ENCODE measurements around the gene ABCA1.

The ABCA1 gene

DNA sequence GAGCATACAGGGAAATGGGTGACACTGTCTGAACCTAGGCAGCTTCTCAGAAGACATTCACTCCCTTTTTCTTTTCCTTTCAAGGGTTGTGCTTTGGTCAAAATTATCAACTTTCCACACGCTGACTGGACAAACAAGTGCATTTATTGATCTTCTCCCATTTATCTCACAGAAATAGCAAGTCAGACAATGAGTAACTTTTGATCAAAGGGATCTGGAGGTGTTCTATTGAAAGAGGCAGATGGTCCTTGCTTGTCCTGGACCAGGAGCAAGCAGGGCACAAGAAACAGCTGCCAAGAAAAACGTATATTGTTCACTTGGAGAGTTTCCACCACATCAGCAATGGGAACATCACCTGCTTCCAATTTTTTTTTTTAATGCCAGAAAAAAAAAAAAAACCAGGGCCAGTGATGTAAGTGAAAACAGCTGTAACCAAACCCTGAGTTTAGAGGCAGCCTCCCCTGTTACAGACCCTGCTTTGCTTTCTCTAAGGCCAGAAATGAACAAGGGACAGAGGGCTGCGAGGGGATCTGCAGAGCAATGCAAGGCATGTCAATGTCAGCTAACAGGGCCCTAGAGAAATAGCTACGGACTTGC lies 84.2 kb downstream of the ABCA1 start:
- no peak for DNase-seq (ENCODE audit: low read depth in 2 of 2, low spot score in 1 of 2)

GRCh38 chr9:104842698-104843097 lies 85.3 kb downstream of the ABCA1 start:
- DNase-seq (ENCODE audit: low read depth in 2 of 2, low spot score in 1 of 2), result no peak

DNA sequence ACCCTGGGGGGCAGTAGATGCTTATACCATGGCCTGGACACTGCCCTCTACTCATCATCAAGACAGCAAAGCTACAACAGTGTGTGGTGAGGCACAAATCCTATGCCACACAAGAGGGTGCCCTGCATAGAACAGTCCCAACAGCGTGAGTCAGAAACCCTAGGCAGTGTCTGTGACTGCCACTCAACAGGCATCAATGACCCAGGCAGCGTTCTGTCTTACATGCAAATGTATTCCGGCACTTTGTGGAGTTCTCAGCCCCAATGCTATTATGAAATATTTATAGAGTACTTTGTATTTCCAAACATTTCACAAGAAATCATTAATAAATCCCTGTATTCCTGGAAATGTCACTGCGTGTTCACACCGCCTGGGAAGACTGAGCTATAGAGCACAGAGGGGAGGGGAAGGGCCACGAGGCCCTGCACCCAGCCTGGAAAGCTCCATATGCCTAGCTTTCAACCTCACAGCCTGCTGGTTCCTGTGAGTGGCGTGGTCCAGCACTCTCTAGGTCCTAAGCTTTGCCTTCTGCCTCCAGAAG lies 86.3 kb downstream of the ABCA1 start:
- DNase-seq (ENCODE audit: low read depth in 2 of 2, low spot score in 1 of 2), result no peak

GRCh38 chr9:104838958-104839357 lies 89.0 kb downstream of the ABCA1 start:
- no peak for DNase-seq (ENCODE audit: low read depth in 2 of 2, low spot score in 1 of 2)

GRCh38 chr9:104836767-104837166 lies 91.2 kb downstream of the ABCA1 start:
- no peak for DNase-seq (ENCODE audit: low read depth in 2 of 2, low spot score in 1 of 2)

- no peak for DNase-seq (ENCODE audit: low read depth in 2 of 2, low spot score in 1 of 2)
These were observed 91.7 kb downstream of the ABCA1 start for GRCh38 chr9:104836235-104836634.

DNA sequence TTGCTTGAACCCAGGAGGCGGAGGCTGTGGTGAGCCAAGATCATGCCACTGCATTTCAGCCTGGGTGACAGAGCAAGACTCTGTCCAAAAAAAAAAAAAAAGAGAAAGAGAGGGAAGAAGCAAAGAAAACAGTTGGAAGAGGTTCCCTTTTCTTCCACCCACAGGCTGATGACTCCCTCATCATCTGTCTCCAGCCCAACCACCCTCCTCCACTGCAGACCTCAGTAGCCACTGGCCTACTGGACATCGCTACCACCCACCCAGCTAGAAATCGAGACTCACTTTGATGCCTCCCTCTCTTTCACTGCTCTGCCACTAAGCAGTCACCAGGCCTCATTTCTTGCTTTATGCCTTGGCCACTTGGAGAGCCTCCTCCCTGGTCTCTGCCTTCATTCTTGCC lies 92.8 kb downstream of the ABCA1 start:
- no peak for DNase-seq (ENCODE audit: low read depth in 2 of 2, low spot score in 1 of 2)

DNA sequence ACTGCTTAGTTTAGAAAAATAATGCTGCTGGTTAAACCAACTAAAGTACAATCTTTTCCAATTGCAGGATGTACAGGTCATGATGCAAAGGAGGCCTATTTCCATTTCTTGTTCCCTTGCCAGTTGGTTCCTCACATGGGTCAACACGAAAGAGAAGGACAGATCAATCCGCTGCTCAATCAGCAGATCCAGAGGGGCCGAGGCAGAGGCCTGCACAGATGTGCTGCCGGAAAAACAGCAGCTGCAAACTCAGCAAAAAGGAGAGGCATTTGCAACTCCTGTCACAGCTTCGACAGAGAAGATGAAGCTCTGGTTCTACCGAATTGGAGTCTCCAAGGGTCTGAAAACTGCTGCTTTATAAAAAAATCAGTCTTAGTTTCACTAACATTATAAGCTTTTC lies 94.3 kb downstream of the ABCA1 start:
- DNase-seq (ENCODE audit: low read depth in 2 of 2, low spot score in 1 of 2), result no peak

- DNase-seq (ENCODE audit: low read depth in 2 of 2, low spot score in 1 of 2), result no peak
These were observed 96.3 kb downstream of the ABCA1 start for GRCh38 chr9:104831681-104832080.

GRCh38 chr9:104826911-104827310 lies 101.0 kb downstream of the ABCA1 start:
- no peak for DNase-seq (ENCODE audit: low read depth in 2 of 2, low spot score in 1 of 2)

- no peak for DNase-seq (ENCODE audit: low read depth in 2 of 2, low spot score in 1 of 2)
These were observed 101.7 kb downstream of the ABCA1 start for GRCh38 chr9:104826079-104826775.

GRCh38 chr9:104820336-104820735 lies 107.6 kb downstream of the ABCA1 start:
- DNase-seq (ENCODE audit: low read depth in 2 of 2, low spot score in 1 of 2), result no peak

DNA sequence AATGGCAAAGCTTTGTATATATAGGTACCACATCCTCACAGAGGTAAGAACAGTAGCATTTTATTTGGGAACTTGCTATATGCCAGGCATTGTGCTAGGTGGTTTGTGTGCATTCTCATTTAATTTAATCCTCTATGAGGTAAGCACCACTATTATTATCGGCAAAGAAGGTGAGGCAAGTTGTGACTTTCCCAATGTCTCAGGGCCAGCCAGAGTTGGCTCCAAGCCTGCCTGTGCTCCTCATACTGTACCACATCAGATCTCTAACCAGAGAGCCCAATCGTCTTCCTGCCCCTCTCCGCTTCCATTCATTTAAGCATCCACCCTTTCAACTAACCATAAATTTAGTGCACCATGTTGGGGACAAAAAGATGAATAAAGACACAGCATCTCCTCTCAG lies 108.9 kb downstream of the ABCA1 start:
- DNase-seq (ENCODE audit: low read depth in 2 of 2, low spot score in 1 of 2), result no peak

GRCh38 chr9:104817437-104817836 lies 110.5 kb downstream of the ABCA1 start:
- no peak for DNase-seq (ENCODE audit: low read depth in 2 of 2, low spot score in 1 of 2)

- DNase-seq (ENCODE audit: low read depth in 2 of 2, low spot score in 1 of 2), result no peak
These were observed 111.9 kb downstream of the ABCA1 start for GRCh38 chr9:104815851-104816565.

DNA sequence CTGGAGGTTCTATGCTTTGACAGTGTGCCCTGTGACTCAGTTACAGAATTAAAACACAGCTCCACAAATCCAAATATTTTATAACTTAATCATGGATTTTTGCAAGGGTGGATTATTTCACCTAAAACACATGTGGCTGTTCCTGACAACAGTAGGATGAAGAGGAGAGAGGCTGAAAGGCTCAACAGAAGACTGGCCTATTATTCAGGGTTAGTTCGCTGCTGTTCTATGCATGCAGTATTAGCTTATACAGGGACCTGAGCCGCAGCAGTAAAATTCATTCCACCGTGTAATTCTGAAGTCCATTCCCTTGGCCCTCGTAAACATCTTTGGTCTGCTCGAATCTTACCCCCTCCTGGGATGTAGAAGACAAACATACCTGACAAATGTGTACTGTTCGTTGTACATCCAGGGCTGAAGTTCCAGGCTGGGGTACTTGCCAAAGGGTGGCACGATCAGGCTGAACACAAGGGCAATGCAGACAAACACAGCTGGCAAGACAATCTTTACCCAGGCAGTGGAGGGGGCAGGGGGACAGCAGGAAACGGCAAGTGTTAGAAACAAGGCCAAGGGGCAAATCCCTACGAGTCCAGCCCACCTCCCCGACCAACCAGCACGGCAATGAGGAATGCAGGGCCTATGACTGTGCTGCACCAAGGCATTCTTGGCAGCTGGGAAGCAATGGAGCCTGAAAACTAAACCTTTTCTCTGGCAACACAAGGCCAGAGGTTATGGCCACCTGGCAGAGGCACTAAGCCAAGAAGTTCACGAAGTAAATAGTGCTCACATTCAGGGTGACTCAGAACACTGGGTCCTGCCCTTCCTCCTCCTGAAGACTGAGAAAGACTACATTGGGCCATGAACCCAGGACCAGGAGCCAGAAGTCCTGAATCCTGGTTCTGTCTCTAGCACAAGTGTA lies 117.3 kb downstream of the ABCA1 start:
- no peak for DNase-seq (ENCODE audit: low read depth in 2 of 2, low spot score in 1 of 2)

GRCh38 chr9:104808035-104808614 lies 119.8 kb downstream of the ABCA1 start:
- DNase-seq (ENCODE audit: low read depth in 2 of 2, low spot score in 1 of 2), result no peak

DNA sequence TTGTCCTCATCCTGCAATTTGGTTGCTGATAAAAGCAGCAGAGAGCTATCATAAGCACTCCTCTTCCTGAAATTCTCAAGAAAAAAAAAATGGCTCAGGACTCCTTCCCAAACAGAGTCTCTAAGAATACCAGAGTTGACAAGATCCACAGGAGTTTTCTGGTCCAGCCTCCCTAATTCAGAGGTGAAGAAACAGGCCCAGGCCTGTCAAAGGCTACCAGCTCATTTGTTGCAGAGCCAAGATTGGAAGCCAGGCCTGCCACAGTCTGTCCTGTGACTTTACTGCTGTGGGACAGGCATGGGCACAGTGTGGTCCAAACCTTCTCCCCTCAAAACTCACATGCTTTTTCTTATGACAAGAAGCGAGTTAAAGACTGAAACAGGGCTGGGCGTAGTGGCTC lies 122.5 kb downstream of the ABCA1 start:
- no peak for DNase-seq (ENCODE audit: low read depth in 2 of 2, low spot score in 1 of 2)

GRCh38 chr9:104802906-104803305 lies 125.0 kb downstream of the ABCA1 start:
- no peak for DNase-seq (ENCODE audit: low read depth in 2 of 2, low spot score in 1 of 2)

GRCh38 chr9:104802110-104802509 lies 125.8 kb downstream of the ABCA1 start:
- no peak for DNase-seq (ENCODE audit: low read depth in 2 of 2, low spot score in 1 of 2)
